ENCODE data around the gene RC3H1. TPM values are rescaled to one million over a fixed set of nuclear protein-coding genes. Genes with fewer than 3 reads are reported as not detected.

RC3H1 gene
- total RNA-seq, 1 donor from 2014 or later: 32.8 TPM

- no peaks in the 10 kb centered on the region for H3K4me1 ChIP-seq
- H3K79me2 ChIP-seq (ENCODE audit: low read depth): peaks cover 100% of the 10 kb centered on the region
- H3K9me3 ChIP-seq (ENCODE audit: low read depth): no peaks in the 10 kb centered on the region
- Mint-ChIP-seq H3K4me1 (no peaks in the 10 kb centered on the region), H3K9me3 (peaks cover 4% of the 10 kb centered on the region), H3K27me3 (ENCODE audit: insufficient read depth, low read depth) (no peaks in the 10 kb centered on the region), H3K27ac (no peak overlapping the region), H3K4me3 (no peak overlapping the region), H3K36me3 (peaks cover 33% of the 10 kb centered on the region)
- H2AFZ ChIP-seq (replicated peaks): no peak overlapping the region
- peaks cover 76% of the 10 kb centered on the region for H4K20me1 ChIP-seq (ENCODE audit: low read depth)
- H3F3A ChIP-seq (ENCODE audit: low read depth): no peaks in the 10 kb centered on the region
- H3K4me2 ChIP-seq: no peak overlapping the region
- no peaks in the 10 kb centered on the region for H3K36me3 ChIP-seq
- TF ChIP-seq EZH2 (IDR thresholded peaks at IDR 0.05): no peak
- TF ChIP-seq, protein P1, sequence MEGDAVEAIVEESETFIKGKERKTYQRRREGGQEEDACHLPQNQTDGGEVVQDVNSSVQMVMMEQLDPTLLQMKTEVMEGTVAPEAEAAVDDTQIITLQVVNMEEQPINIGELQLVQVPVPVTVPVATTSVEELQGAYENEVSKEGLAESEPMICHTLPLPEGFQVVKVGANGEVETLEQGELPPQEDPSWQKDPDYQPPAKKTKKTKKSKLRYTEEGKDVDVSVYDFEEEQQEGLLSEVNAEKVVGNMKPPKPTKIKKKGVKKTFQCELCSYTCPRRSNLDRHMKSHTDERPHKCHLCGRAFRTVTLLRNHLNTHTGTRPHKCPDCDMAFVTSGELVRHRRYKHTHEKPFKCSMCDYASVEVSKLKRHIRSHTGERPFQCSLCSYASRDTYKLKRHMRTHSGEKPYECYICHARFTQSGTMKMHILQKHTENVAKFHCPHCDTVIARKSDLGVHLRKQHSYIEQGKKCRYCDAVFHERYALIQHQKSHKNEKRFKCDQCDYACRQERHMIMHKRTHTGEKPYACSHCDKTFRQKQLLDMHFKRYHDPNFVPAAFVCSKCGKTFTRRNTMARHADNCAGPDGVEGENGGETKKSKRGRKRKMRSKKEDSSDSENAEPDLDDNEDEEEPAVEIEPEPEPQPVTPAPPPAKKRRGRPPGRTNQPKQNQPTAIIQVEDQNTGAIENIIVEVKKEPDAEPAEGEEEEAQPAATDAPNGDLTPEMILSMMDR (IDR thresholded peaks at IDR 0.05): no peak
- TF ChIP-seq EZH2phosphoT487 (IDR thresholded peaks at IDR 0.05): no peak
- no peak overlapping the region for H3K4me3 ChIP-seq
- no peak for DNase-seq (ENCODE audit: low spot score)
- H3K9ac ChIP-seq: no peak overlapping the region
- no peaks in the 10 kb centered on the region for H3K27me3 ChIP-seq
- no peak overlapping the region for H3K27ac ChIP-seq
Measured at GRCh38 chr1:174007851-174008250, 14.3 kb downstream of the RC3H1 start.

DNA sequence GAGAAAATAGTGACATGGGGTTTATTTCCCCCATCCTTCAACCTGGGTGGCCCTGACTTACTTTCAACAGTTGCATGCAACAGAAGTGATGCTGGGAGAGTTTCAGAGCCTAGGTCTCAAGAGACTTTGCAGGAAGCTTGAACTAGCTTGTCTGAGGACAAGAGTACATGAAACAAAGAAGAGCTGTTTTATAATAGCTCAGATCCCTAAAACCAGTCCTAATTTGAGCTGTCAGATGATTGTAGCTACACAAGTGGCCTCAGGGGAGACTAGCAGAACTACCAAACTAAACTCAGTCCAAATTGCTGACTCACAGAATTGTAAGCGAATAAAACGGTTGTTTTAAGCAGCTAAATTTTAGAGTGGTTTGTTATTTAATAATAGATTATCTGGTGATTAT, 17.1 kb downstream of the RC3H1 start:
- Mint-ChIP-seq H3K9me3 (no peaks in the 10 kb centered on the region), H3K4me1 (peaks cover 13% of the 10 kb centered on the region), H3K27ac (no peak overlapping the region), H3K4me3 (no peak overlapping the region), H3K27me3 (ENCODE audit: insufficient read depth, low read depth) (no peaks in the 10 kb centered on the region), H3K36me3 (peaks cover 23% of the 10 kb centered on the region)
- Histone ChIP-seq H3K4me1 (no peaks in the 10 kb centered on the region), H2AFZ (replicated peaks) (no peak overlapping the region), H3K27me3 (no peaks in the 10 kb centered on the region), H3K4me3 (no peak overlapping the region), H3F3A (ENCODE audit: low read depth) (no peaks in the 10 kb centered on the region), H3K9ac (no peak overlapping the region), H3K27ac (no peak overlapping the region), H4K20me1 (ENCODE audit: low read depth) (peaks cover 87% of the 10 kb centered on the region), H3K4me2 (no peak overlapping the region), H3K79me2 (ENCODE audit: low read depth) (peaks cover 100% of the 10 kb centered on the region), H3K36me3 (no peaks in the 10 kb centered on the region), H3K9me3 (ENCODE audit: low read depth) (no peaks in the 10 kb centered on the region)
- TF ChIP-seq EZH2 (IDR thresholded peaks at IDR 0.05) (no peak), EZH2phosphoT487 (IDR thresholded peaks at IDR 0.05) (no peak)
- TF ChIP-seq, protein P1 (IDR thresholded peaks at IDR 0.05): no peak
- DNase-seq (ENCODE audit: low spot score): no peak

DNA sequence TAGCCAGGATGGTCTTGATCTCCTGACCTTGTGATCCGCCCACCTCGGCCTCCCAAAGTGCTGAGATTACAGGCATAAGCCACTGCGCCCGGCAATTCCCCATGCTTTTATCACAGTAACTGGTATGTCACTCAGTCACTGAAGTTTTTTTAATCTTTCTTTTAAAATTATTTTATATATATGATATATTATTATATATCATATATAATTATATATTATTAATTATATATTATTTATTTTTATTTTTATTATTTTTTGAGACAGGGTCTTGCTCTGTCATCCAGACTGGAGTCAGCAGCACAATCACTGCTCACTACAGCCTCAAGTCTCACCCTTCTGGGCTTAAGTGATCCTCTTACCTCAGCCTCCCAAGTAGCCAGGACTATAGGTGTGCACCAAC, 18.3 kb downstream of the RC3H1 start:
- H3K4me1 ChIP-seq: no peaks in the 10 kb centered on the region
- no peak overlapping the region for H3K9ac ChIP-seq
- no peak for DNase-seq (ENCODE audit: low spot score)
- H3K36me3 ChIP-seq: no peaks in the 10 kb centered on the region
- H3K9me3 ChIP-seq (ENCODE audit: low read depth): no peaks in the 10 kb centered on the region
- no peak overlapping the region for H3K4me2 ChIP-seq
- Mint-ChIP-seq H3K27ac (no peak overlapping the region), H3K27me3 (ENCODE audit: insufficient read depth, low read depth) (no peaks in the 10 kb centered on the region), H3K4me1 (peaks cover 13% of the 10 kb centered on the region), H3K9me3 (no peaks in the 10 kb centered on the region), H3K4me3 (no peak overlapping the region), H3K36me3 (peaks cover 18% of the 10 kb centered on the region)
- no peaks in the 10 kb centered on the region for H3F3A ChIP-seq (ENCODE audit: low read depth)
- peaks cover 100% of the 10 kb centered on the region for H3K79me2 ChIP-seq (ENCODE audit: low read depth)
- H3K27ac ChIP-seq: no peak overlapping the region
- H3K27me3 ChIP-seq: no peaks in the 10 kb centered on the region
- peaks cover 90% of the 10 kb centered on the region for H4K20me1 ChIP-seq (ENCODE audit: low read depth)
- H2AFZ ChIP-seq (replicated peaks): no peak overlapping the region
- TF ChIP-seq EZH2 (IDR thresholded peaks at IDR 0.05) (no peak), EZH2phosphoT487 (IDR thresholded peaks at IDR 0.05) (no peak)
- TF ChIP-seq, protein P1 (IDR thresholded peaks at IDR 0.05): no peak
- no peak overlapping the region for H3K4me3 ChIP-seq

Measured in neural progenitor cell (in vitro differentiated cells).